ENCODE data around the gene ILDR2.

The ILDR2 gene

DNA sequence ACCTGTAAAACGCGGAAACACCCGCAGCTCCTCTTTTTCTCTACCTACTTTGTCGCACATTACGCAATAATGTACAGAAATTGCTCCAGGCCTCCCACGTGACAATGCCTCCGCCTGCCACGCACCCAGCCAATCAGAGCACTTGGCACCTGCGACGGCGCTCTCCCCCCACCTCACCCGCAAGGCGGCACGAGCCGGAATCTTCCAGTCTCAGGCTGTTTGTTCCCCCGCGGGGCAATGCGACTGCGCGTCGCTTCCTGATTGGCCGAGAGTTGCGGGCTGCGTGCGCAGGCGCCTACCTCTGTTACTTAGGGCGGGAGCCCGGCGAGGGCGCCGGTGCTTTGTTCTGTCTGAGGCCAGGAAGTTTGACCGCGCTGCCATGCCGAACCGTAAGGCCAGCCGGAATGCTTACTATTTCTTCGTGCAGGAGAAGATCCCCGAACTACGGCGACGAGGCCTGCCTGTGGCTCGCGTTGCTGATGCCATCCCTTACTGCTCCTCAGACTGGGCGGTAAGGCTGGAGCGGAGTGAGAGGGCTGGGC, 13.7 kb upstream of the ILDR2 start, which contains the start of gene MAEL:
Gene MAEL (plus strand): TSS at position 307 of the 542 bp plus-strand sequence. CDS start 73 bp downstream, at position 380.
- DNase-seq, result no peak
- Histone ChIP-seq H3K4me3 (ENCODE audit: low read depth, low read length) (no peak within 1 kb of the TSS), H3K36me3 (no peaks in the 10 kb centered on the region), H3K27me3 (ENCODE audit: insufficient read depth, low read depth, severe bottlenecking) (no peaks in the 10 kb centered on the region), H3K27ac (no peak within 1 kb of the TSS), H3K9me3 (ENCODE audit: severe bottlenecking) (no peaks in the 10 kb centered on the region)
- TF ChIP-seq, protein P1, sequence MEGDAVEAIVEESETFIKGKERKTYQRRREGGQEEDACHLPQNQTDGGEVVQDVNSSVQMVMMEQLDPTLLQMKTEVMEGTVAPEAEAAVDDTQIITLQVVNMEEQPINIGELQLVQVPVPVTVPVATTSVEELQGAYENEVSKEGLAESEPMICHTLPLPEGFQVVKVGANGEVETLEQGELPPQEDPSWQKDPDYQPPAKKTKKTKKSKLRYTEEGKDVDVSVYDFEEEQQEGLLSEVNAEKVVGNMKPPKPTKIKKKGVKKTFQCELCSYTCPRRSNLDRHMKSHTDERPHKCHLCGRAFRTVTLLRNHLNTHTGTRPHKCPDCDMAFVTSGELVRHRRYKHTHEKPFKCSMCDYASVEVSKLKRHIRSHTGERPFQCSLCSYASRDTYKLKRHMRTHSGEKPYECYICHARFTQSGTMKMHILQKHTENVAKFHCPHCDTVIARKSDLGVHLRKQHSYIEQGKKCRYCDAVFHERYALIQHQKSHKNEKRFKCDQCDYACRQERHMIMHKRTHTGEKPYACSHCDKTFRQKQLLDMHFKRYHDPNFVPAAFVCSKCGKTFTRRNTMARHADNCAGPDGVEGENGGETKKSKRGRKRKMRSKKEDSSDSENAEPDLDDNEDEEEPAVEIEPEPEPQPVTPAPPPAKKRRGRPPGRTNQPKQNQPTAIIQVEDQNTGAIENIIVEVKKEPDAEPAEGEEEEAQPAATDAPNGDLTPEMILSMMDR (IDR thresholded peaks at IDR 0.05; ENCODE audit: low read depth, low read length), result no peak

DNA sequence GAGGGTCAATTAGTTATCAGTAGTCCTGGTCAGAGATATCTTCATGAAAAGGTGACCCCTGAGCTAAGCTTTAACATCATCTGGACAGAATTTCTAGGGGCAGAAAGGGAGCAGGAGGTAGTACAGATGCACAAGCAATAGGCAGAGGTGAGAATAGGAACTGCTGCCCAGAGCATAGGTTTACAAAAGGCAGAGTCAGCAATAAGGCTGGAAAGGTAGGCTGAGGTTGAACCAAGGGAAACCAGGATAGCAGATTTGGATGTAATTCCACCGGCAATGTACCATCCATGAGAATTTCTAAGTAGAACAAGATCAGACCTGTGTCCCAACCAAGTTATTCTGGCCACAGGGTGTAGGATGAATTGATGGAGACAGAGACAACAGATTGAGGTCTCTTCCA, 6.2 kb upstream of the ILDR2 start:
- TF ChIP-seq, protein P1 (IDR thresholded peaks at IDR 0.05; ENCODE audit: low read depth, low read length), result no peak
- no peaks in the 10 kb centered on the region for H3K9me3 ChIP-seq (ENCODE audit: severe bottlenecking)
- H3K27ac ChIP-seq, result no peak overlapping the region
- H3K4me3 ChIP-seq (ENCODE audit: low read depth, low read length), result no peak overlapping the region
- H3K36me3 ChIP-seq, result no peaks in the 10 kb centered on the region
- DNase-seq, result no peak
- H3K27me3 ChIP-seq (ENCODE audit: insufficient read depth, low read depth, severe bottlenecking), result no peaks in the 10 kb centered on the region

- H3K4me3 ChIP-seq (ENCODE audit: low read depth, low read length), result no peak overlapping the region
- no peak overlapping the region for H3K27ac ChIP-seq
- TF ChIP-seq, protein P1 (IDR thresholded peaks at IDR 0.05; ENCODE audit: low read depth, low read length), result no peak
- H3K27me3 ChIP-seq (ENCODE audit: insufficient read depth, low read depth, severe bottlenecking), result no peaks in the 10 kb centered on the region
- no peaks in the 10 kb centered on the region for H3K36me3 ChIP-seq
- no peak for DNase-seq
- no peaks in the 10 kb centered on the region for H3K9me3 ChIP-seq (ENCODE audit: severe bottlenecking)
Measured at GRCh38 chr1:166980818-166981217, 5.5 kb upstream of the ILDR2 start.

DNA sequence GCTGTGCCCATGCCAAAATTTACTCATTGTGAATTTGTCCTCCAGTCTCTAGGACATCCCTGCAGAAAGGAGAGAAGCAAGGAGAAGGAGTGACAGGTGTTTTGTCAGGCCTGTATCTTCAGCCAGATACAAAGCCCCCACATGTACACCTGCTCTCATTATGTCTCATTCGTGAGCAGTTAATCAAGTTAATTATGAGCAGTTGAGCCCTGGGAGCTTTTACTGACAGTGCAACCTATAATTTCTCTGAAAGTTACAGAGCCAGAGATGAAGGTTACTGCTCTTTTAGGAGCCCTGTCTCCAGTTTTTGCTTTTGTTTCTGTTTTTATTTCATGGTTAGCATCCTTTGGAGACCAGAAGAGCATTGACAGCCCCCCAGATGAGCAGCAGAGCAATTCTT, 5.0 kb upstream of the ILDR2 start:
- Histone ChIP-seq H3K36me3 (no peaks in the 10 kb centered on the region), H3K4me3 (ENCODE audit: low read depth, low read length) (no peak overlapping the region), H3K27me3 (ENCODE audit: insufficient read depth, low read depth, severe bottlenecking) (no peaks in the 10 kb centered on the region), H3K27ac (no peak overlapping the region), H3K9me3 (ENCODE audit: severe bottlenecking) (no peaks in the 10 kb centered on the region)
- no peak for DNase-seq
- TF ChIP-seq, protein P1 (IDR thresholded peaks at IDR 0.05; ENCODE audit: low read depth, low read length), result no peak

DNA sequence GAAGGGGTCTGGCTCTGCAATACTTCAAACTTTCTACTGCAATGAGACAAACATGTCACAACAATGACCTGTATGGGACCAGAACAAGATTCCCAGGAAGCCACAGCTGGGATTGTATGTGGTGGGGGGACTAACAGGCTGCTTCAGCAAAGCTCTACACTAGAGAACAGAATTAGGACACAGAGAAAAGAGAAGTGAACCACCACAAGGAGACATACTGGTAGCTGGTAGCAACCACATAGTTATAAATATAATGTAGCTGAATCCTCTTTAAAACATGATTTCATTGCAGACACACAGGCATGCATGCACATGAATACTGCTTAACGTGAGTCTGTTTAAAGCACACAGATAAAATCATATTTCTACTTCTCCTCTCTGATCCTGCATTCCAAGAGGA, 3.5 kb upstream of the ILDR2 start:
- H3K9me3 ChIP-seq (ENCODE audit: severe bottlenecking), result no peaks in the 10 kb centered on the region
- no peaks in the 10 kb centered on the region for H3K27me3 ChIP-seq (ENCODE audit: insufficient read depth, low read depth, severe bottlenecking)
- no peak for DNase-seq
- H3K4me3 ChIP-seq (ENCODE audit: low read depth, low read length), result no peak overlapping the region
- no peaks in the 10 kb centered on the region for H3K36me3 ChIP-seq
- no peak overlapping the region for H3K27ac ChIP-seq
- TF ChIP-seq, protein P1 (IDR thresholded peaks at IDR 0.05; ENCODE audit: low read depth, low read length), result no peak

GRCh38 chr1:166977951-166978350, 2.6 kb upstream of the ILDR2 start:
- H3K4me3 ChIP-seq (ENCODE audit: low read depth, low read length), result no peak overlapping the region
- no peak for DNase-seq
- TF ChIP-seq, protein P1 (IDR thresholded peaks at IDR 0.05; ENCODE audit: low read depth, low read length), result no peak
- no peaks in the 10 kb centered on the region for H3K36me3 ChIP-seq
- H3K27ac ChIP-seq, result no peak overlapping the region
- H3K9me3 ChIP-seq (ENCODE audit: severe bottlenecking), result no peaks in the 10 kb centered on the region
- H3K27me3 ChIP-seq (ENCODE audit: insufficient read depth, low read depth, severe bottlenecking), result no peaks in the 10 kb centered on the region
